Forelimb muscle (tissue), 1 donor: Measurements from ENCODE around the gene ZNF709. TPM values are rescaled to one million over a fixed set of nuclear protein-coding genes. Genes with fewer than 3 reads are reported as not detected.
"Not testable (repeated sequence)": the region's sequence is repeated elsewhere in the genome, so short reads cannot be mapped to it uniquely, and the experiment has no call there.

Experiments
- DNase-seq: peaks from one replicate; pipeline ENCODE4 v3.0.0-alpha.2; 2013; ENCODE audit warnings: low read depth
- polyA plus RNA-seq: library from polyadenylated mRNA; unstranded; fragments of 120-200 nt; gene quantifications from one replicate; pipeline ENCODE4 v1.2.1, GENCODE V29; 2013; ENCODE audit not compliant: insufficient read length

ZNF709 gene
- polyA plus RNA-seq, 1 donor, result 2.7 TPM

DNA sequence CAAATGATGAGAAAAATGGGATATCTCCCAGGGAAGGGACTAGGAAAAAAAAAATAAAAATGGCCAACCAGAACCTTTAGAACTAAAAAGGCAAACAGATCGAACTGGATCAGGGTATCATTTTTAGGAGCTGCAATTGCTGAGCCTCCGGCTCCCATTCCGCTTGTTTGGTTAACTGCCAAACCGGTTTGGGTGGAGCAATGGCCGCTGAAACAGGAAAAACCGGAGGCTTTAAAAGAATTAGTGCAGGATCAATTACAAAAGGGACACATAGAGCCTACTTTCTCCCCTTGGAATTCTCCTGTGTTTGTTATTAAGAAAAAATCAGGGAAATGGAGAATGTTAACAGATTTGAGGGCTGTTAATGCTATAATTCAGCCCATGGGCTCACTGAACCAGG lies 31.1 kb downstream of the ZNF709 start:
- DNase-seq, result no peak

DNA sequence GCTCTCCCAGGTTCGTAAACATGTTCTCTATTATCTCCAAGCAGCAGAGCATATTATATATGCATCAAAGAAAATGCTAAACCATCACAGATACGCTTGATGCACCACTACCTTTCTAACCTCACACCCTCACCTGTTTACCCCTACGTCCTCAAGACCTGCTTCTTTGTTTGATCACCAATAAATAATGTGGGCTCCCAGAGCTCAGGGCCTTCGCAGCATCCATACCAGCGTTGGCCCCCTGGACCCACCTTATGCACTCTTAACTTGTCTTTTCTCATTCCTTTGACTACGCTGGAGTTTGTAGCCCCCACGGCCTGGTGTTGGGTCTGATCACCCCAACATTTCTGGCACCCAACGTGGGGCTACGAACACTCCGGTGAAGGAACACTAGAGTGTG lies 33.8 kb downstream of the ZNF709 start:
- DNase-seq, result no peak

DNA sequence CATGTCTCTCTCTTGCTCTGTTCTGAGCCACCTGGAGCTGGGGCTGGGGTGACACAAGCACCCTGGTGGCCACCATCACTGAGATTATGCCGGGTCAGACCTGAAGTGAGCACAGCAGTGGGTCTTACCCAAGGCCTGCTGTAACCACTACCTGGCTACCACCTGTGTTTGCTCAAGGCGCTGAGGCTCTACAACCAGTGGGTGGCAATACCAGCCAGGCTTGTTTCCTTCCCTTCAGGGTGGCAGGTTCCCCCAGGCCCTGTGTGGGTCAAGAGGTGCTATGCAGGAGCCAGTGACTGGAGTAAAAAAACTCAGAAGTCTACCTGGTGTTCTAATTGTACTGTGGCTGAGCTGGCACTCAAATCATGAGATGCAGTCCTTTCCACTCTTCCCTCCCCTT lies 35.8 kb downstream of the ZNF709 start:
- no peak for DNase-seq

DNA sequence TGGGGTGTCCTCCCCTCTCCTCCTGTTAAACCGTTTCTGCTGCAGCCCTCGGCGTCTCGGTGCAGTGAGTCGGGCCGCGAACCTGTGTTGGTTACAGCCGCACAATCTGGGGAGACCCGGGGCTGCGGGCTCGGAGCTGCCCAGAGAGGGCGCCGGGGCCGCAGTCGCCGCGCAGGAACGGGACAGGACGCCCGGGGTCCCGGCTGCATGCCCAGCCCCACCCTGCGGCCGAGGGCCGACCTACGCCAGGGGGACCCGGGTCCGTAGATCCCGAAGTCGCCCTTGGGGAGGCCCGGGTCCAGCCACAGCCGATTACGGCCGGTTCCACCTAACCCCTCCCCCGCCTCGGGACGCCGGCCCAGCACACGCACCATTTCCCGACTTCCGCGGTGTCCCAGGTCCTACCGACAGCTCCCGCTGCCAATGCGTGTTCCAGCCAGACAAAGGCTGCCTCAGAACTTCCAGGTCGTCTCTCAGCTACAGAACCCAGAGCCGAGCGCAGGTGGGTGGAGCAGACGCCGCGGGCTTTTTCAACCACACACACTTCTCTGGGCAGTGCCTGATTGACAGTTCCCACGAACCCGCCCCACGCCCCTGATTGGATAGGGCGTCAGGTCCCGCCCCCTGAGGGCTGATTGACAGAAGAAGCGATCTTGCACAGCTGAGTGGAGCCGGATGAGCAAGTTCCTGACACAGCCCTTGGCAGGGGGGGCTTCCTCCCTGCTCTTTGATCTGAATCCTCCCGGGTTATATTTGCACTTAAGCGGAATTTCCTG lies 43.9 kb downstream of the ZNF709 start, which contains the start of gene ZNF443:
Gene ZNF443 (minus strand): TSS at position 481 of the 776 bp plus-strand sequence. CDS start 107 bp downstream, at position 374.
- peak; percentile 93 for DNase-seq

DNA sequence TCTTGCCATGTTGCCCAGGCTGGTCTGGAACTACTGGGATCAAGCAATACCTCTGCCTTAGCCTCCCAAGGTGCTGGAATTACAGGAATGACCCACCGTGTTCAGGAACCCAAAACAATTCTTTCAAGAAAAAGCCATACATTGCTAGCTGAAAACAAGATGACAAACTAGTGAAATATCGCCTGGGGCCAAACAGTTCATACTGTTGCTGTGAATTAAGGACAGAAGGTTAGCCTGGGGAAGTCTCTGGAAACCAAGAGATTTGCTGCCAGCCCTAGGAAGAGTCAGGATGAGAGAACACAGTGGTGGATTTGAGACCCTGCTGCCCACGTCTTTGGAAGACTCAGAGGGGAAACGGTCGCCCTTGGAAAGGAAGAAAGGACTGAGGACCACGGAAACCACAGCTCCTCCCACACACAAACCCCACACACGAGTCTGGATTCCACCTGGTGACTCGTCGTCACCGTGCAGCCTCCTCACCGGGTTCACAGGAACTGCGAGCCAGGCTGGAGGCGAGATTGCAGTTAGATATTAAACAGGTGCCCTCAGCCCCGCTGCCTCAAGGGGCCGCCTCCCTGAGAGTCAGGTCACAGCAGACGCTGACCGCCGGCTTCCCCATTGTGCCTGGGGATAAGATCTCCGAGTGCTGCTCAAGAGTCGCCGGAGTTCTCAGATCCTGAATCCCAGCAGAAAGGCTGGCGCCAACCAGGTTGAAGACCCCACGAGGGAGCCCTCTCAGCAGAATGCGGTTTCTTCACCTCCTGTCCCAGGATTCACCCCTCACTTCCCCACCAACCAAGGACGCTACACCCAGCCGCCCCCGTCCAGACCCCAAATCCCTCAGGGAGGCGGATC lies 44.7 kb downstream of the ZNF709 start:
- not testable (repeated sequence) for DNase-seq

DNA sequence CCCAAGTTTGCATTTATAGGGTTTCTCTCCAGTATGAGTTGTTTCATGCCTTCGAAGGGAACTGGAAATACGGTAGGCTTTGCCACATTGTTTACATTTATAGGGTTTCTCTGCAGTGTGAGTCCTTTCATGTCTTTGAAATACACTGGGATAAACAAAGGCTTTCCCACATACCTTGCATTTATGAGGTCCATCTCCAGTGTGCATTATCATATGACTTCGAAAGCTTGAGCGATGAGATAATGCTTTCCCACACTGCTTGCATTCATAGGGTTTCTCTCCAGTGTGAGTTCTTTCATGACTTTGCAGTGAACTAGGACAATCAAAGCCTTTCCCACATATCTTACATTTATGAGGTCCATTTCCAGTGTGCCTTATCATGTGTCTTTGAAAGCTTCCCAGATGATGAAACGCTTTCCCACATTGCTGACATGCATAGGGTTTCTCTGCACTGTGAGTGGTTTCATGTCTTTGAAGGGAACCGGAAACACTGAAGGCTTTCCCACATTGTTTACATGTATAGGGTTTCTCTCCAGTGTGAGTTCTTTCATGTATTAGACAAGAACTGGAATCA lies 53.8 kb downstream of the ZNF709 start:
- not testable (repeated sequence) for DNase-seq

DNA sequence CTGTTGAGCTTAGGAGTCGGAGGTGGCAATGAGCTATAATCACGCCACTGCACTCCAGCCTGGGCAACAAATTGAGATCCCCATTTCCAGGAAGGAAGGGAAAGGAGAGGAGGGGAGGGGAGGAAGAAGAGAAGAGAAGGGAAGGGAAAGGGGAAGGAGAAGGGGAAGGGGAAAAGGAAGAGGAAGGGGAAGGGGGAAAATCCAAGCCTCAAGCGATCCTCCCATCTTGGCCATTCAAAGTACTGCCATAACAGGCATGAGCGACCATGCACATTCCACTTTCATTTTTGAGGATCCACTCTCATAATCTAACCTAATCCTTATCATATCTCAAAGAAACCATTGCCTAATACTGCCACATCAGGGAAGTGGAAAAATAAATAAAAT lies 58.7 kb downstream of the ZNF709 start:
- DNase-seq, result no peak

DNA sequence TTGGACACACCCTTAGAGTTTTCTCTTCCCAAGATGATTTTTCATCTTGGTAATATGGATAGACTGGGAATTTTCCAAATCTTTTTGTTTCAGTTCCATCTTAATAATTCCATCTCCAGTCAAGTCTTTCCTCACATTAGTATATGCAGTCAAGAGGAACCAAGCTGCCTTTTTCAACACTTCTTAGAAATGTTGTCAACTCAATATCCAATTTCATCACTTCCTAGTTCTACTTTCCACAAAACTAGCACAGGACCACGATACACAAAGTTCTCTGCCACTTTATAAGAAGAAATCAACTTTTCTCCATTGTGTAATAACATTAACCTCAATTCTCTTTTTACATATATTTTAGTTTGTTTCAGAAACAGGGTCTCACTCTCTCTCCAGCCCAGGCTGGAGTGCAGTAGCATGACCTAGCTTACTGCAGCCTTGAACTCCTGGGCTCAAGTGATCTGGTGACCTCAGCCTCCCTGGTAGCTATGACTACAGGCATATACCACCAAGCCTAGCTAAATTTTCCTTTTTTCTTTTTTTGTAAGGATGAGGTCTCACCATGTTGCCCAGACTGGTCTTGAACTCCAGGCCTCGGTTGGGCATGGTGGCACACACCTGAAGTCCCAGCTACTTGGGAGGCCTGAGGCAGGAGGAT lies 59.3 kb downstream of the ZNF709 start:
- no peak for DNase-seq

DNA sequence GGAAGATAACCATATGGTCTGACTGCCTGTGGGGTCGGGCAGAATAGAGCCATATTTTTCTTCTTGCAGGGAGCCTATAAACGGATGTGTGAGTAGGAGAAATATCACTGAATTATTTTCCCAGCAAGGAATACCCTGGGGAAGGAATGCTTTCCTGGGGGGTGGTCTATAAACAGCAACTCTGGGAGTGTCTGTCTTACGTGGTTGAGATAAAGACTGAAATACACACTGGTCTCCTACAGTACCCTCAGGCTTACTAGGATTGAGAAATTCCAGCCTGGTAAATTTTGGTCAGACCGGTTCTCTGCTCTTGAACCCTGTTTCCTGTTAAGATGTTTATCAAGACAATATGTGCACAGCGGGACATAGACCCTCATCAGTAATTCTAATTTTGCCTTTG lies 67.3 kb downstream of the ZNF709 start:
- DNase-seq, result not testable (repeated sequence)

DNA sequence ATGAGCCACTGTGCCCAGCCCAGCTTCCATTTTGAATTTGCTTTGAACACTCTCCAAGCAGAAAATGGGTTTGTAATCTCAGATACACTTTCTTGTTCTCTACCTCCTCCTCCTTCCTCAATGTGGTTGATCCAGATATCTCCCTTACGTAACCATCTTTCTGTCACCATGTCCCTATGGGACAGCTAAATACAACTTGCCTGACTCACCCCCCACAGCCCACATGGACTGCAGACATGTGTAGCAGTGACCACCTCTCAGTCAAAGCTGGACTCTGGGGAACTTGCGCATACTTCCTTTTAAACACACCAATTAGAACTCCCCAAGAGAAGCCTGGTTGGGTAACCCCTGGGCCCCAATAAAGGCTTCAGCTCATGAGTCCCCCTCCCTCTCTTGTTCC lies 72.7 kb downstream of the ZNF709 start:
- no peak for DNase-seq

Other genes with a start within 250 kb of the ZNF709 start
- 9.0 TPM for gene ZNF44, start 189.9 kb downstream of the ZNF709 start, polyA plus RNA-seq
- 1.8 TPM for gene ZNF563, start 151.2 kb downstream of the ZNF709 start, polyA plus RNA-seq
- 1.9 TPM for gene ZNF442, start 119.1 kb downstream of the ZNF709 start, polyA plus RNA-seq
- gene ZNF799, start 83.5 kb downstream of the ZNF709 start, polyA plus RNA-seq, result 4.0 TPM
- gene ZNF443, start 43.8 kb downstream of the ZNF709 start, polyA plus RNA-seq, result 3.5 TPM
- gene ZNF564, start 66.7 kb upstream of the ZNF709 start, polyA plus RNA-seq, result 4.6 TPM
- gene ZNF490, start 126.0 kb upstream of the ZNF709 start, polyA plus RNA-seq, result 2.6 TPM
- 14.4 TPM for gene ZNF791, start 126.1 kb upstream of the ZNF709 start, polyA plus RNA-seq
- 23.4 TPM for gene MAN2B1, start 181.9 kb upstream of the ZNF709 start, polyA plus RNA-seq
- gene WDR83, start 182.0 kb upstream of the ZNF709 start, polyA plus RNA-seq, result 12.4 TPM
- 58.9 TPM for gene DHPS, start 197.1 kb upstream of the ZNF709 start, polyA plus RNA-seq
- gene GNG14, start 203.2 kb upstream of the ZNF709 start, polyA plus RNA-seq, result not detected
- 3.7 TPM for gene FBXW9, start 211.8 kb upstream of the ZNF709 start, polyA plus RNA-seq
- 53.9 TPM for gene TNPO2, start 239.1 kb upstream of the ZNF709 start, polyA plus RNA-seq
- 199 TPM for gene TRIR, start 249.9 kb upstream of the ZNF709 start, polyA plus RNA-seq